GM19468 (cell line): ENCODE data around the gene F3.
A peak's percentile ranks its signal among the peaks of the same experiment; 100 is the strongest.

ENCODE experiments used
- ATAC-seq: cut with Tn5 transposase; IDR thresholded peaks from one replicate; pipeline ENCODE4 v1.9.1; 2021; ENCODE audit warnings: mild to moderate bottlenecking, moderate library complexity, moderate number of reproducible peaks; ENCODE audit not compliant: unreplicated experiment; ENCODE audit errors: extremely low read depth

Gene F3

DNA sequence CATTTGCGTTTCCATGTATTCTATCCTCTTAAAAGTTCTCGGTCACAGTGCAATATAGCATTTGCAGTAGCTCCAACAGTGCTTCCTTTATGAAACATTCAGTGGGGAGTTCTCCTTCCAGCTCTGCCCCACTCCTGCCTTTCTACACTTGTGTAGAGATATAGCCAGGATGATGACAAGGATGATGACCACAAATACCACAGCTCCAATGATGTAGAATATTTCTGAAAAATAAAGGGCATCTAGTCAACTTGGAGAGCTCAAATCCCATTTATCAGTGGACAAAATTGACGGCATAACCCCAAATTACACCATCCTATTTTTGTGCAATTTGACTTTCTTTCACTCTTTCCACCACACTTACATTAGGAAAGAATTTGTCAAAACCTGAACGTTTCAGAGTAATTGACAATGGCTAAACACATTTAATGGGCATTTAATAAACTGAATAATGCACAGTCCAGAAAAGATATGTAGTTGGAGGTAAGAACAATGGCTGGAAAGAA, 11.1 kb downstream of the F3 start:
- ATAC-seq: no peak

DNA sequence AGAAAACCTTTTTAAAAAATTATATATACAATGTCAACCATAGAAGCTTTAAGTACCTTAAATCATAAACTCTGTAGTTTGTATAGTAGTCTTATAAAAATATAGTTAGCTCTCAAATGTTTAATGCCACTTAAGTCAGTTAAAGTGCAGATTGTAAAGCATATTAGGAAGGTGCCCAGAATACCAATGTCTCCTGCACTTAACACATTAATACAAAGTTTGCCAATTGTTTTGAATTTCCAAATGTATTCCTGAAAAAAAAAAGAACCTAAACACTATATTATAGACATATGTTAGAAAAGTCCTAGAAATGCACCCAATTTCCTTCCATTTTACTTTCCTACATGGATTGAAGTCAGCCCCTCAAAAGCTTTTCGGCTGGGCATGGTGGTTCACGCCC, 12.1 kb downstream of the F3 start:
- no peak for ATAC-seq

DNA sequence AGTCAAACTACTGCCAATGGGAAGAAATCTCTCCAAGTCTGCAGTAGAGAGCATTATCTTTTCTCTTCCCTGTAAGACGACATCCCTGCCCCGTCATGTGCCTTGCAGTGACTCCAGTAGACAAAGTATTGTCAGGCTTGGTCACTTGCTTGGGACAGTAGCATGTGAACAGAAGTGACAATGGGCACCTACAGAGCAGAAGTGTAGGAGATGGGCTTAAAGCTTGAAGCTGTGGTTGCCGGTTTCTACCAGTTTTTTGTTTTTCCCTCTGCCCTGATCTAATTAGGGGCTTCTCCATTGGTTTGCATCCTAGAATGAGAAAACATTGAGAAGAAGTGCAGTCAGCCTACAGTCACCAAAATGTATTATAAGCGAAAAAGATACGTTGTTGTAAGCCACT, 12.7 kb downstream of the F3 start:
- ATAC-seq: no peak

DNA sequence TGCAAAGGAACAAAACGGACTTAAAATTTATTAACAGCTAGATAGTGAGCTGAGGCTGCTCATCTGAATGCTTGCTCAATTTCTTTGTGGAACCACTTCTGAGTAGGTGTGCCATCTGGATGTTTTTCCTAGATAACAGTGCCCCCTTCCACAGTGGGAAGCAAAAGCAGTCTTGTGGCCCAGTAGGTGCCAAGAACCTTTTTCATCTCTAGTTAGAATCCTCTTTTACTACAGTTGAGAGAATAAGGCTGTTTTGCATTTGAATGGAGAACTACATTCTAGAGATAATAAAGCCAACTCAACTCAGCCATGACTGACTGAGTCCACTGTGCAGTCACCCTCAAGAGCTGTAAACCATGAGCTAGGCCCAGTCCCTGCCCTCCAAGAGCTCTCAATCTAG, 13.3 kb downstream of the F3 start:
- no peak for ATAC-seq

GRCh38 chr1:94527447-94528031, 14.0 kb downstream of the F3 start:
- no peak for ATAC-seq

GRCh38 chr1:94526152-94526980, 15.2 kb downstream of the F3 start:
- ATAC-seq: no peak

- ATAC-seq: no peak
Measured at GRCh38 chr1:94524531-94524930, 17.0 kb downstream of the F3 start.

GRCh38 chr1:94522304-94522703, 19.3 kb downstream of the F3 start:
- ATAC-seq: no peak

DNA sequence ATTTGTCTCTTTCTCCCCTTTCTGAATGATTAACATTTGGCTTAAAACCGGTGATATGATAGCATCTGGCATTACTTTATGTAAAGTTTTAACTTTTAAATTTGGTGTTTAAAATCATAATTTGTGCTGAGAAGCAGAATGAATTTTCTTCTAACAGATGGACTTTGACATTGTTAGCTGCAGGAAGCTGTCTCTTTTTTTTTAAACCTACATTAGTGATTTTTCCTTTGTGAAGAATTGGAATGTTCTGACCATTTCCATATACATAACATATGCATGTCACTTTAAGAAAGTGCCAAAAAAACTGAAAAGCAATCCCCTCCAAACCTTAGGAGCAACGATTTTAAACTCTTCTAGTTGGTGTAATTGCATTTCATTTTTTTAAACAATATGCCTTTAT, 22.2 kb downstream of the F3 start:
- ATAC-seq: no peak

- no peak for ATAC-seq
Measured at GRCh38 chr1:94515296-94515947, 26.1 kb downstream of the F3 start.

- no peak for ATAC-seq
Measured at GRCh38 chr1:94514095-94514727, 27.3 kb downstream of the F3 start.

GRCh38 chr1:94512816-94513215, 28.7 kb downstream of the F3 start:
- no peak for ATAC-seq

DNA sequence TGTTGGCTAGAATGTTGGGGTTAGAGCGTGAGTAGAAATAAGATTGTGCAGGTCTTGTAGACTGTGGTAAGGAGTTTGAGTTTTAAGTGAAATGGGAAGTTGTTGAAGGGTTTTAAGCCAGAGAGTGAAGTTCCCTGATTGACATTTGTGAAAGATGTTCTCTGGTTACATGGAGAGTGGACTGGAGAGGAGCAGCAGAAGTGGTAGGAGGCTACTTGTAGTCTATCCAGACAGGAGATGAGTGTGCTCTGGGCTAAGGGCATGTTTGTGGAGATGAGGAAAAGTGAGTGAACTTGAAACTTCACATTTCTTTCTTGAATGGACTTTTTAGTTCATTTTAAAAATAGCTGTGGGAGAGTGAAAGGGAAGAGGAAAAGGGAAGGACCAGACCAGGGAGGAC, 37.0 kb downstream of the F3 start:
- ATAC-seq: no peak

GRCh38 chr1:94503153-94503552, 38.4 kb downstream of the F3 start:
- no peak for ATAC-seq

- ATAC-seq: no peak
Measured at GRCh38 chr1:94501935-94502334, 39.6 kb downstream of the F3 start.

GRCh38 chr1:94501426-94501825, 40.1 kb downstream of the F3 start:
- no peak for ATAC-seq

DNA sequence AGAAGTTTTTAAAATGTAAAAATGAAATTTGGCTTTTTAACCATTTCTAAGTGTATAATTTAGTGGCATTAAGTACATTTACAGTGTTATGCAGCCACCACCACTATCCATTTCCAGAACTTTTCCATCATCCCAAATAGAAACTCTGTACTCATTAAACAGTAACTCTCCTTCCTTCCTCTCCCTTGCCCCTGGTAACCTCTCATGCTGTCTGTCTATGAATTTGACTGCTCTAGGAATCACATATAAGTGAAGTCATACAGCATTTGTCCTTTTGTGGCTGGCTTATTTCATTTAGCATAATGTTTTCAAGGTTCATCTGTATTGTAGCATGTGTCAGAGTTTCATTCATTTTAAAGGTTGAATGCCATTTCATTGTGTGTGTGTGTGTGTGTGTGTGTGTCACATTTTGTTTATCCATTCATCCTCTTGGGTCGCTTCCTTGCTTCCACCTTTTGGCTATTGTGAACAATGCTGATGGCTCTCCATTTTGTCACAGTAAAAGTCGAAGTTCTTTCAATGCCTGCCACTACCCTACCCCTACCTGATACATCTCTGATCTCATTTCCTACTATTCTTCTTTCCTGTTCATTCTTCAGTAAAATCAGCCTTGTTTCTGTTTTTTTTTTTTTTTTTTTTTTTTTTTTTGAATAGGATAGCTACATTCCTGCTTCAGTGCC, 45.3 kb downstream of the F3 start:
- ATAC-seq: no peak

DNA sequence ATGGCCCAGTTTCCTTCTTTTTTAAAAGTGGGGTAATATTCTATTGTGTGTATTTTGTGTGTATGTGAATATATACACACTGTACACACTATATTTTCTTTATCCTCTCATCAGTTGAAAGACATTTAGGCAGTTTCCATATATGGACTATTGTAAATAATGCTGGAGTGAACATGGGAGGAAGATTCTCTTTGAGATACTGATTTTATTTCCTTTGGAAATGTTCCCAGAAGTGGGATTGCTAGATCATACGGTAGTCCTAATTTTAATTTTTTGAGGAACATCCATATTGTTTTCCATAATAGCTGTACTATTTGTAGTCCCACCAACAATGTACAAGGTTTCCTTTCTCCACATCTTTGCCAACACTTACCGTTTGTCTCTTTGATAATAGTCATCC, 51.0 kb downstream of the F3 start:
- ATAC-seq: no peak

DNA sequence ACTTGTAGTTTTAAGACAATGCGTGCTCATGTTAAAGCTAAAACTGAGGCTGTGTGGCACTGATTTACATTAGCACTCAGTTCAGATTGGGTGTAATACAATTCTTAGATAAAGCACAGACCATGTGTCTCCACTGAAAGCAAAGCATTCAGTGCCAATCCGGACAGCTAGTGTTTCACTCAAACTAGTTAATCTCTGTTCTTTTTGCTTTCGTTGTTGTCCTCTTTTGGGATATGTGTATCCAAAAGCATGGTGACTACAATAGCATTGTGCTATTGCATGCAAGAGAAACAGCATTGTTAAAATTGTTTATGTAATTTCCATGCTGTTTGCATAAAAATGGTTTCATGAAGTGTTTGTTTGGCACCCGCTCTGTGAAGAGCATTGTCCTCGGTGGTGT, 54.6 kb downstream of the F3 start:
- ATAC-seq: no peak

- peak; percentile 63 for ATAC-seq
Measured at GRCh38 chr1:94481473-94481933, 60.1 kb downstream of the F3 start.
